IPS-NIHi7 (cell line): Measurements from ENCODE around the gene CIBAR2.

Source experiments
- DNase-seq: peaks from one replicate; pipeline ENCODE4 v3.0.0; 2012; ENCODE audit warnings: mixed read lengths; ENCODE audit errors: extremely low spot score

The CIBAR2 gene

GRCh38 chr16:85083051-85083639, 29.1 kb downstream of the CIBAR2 start:
- DNase-seq, result peak; percentile 79

GRCh38 chr16:85082173-85083050, 29.9 kb downstream of the CIBAR2 start:
- peak; percentile 40 for DNase-seq

GRCh38 chr16:85081765-85082164, 30.5 kb downstream of the CIBAR2 start:
- no peak for DNase-seq

- DNase-seq, result no peak
Measured at GRCh38 chr16:85081038-85081437, 31.2 kb downstream of the CIBAR2 start.

GRCh38 chr16:85079785-85080570, 32.3 kb downstream of the CIBAR2 start:
- no peak for DNase-seq

- DNase-seq, result no peak
Measured at GRCh38 chr16:85078952-85079351, 33.3 kb downstream of the CIBAR2 start.

- DNase-seq, result no peak
Measured at GRCh38 chr16:85078226-85078625, 34.0 kb downstream of the CIBAR2 start.

GRCh38 chr16:85077576-85078125, 34.6 kb downstream of the CIBAR2 start:
- no peak for DNase-seq

GRCh38 chr16:85077039-85077438, 35.2 kb downstream of the CIBAR2 start:
- no peak for DNase-seq

GRCh38 chr16:85075236-85075924, 36.9 kb downstream of the CIBAR2 start:
- peak; percentile 91 for DNase-seq

- no peak for DNase-seq
Measured at GRCh38 chr16:85074225-85074914, 37.9 kb downstream of the CIBAR2 start.

- no peak for DNase-seq
Measured at GRCh38 chr16:85072947-85073346, 39.3 kb downstream of the CIBAR2 start.

- no peak for DNase-seq
Measured at GRCh38 chr16:85072076-85072860, 40.0 kb downstream of the CIBAR2 start.

- DNase-seq, result no peak
Measured at GRCh38 chr16:85069171-85069570, 43.1 kb downstream of the CIBAR2 start.

GRCh38 chr16:85068746-85069145, 43.5 kb downstream of the CIBAR2 start:
- DNase-seq, result no peak

- DNase-seq, result no peak
Measured at GRCh38 chr16:85067426-85067825, 44.8 kb downstream of the CIBAR2 start.

GRCh38 chr16:85067024-85067423, 45.2 kb downstream of the CIBAR2 start:
- DNase-seq, result no peak

GRCh38 chr16:85066346-85066885, 45.9 kb downstream of the CIBAR2 start:
- no peak for DNase-seq

- DNase-seq, result no peak
Measured at GRCh38 chr16:85065099-85065498, 47.2 kb downstream of the CIBAR2 start.

- no peak for DNase-seq
Measured at GRCh38 chr16:85064186-85064585, 48.1 kb downstream of the CIBAR2 start.
